K562 (cell line): ENCODE data around the gene CERS4. TPM values are rescaled to one million over a fixed set of nuclear protein-coding genes. Genes with fewer than 3 reads are reported as not detected.
A peak's percentile ranks its signal among the peaks of the same experiment; 100 is the strongest.

ENCODE experiments used
- CBX5 ChIP-seq: IDR thresholded peaks from 2 replicates; pipeline ENCODE4 v1.6.1; 2014; ENCODE audit warnings: low read depth, borderline replicate concordance
- CBX8 ChIP-seq: fragments of 200-600 bp; sonication (generic); IDR thresholded peaks from 2 replicates; pipeline ENCODE4 v1.6.1; 2012; ENCODE audit warnings: borderline replicate concordance, mixed run types, low read depth, mild to moderate bottlenecking, moderate library complexity, mixed read lengths, low read length, control low read depth, inconsistent platforms; ENCODE audit not compliant: poor library complexity, severe bottlenecking; ENCODE audit errors: extremely low read depth
- FOXM1 ChIP-seq, 2 experiments: fragments of 450-650 bp in 1 of 2; sonication (generic) in 1 of 2; formaldehyde crosslinking in 1 of 2; IDR thresholded peaks; 2 replicates each; pipeline versions ENCODE4 v1.6.1 to v1.9.0; 2017 to 2022; ENCODE audit warnings: low read depth in 2 of 2, mild to moderate bottlenecking in 2 of 2, missing genetic modification reagents in 1 of 2, moderate library complexity in 1 of 2
- NCOR1 ChIP-seq: fragments of 450-650 bp; IDR thresholded peaks from 2 replicates; pipeline ENCODE4 v1.6.1; 2016; ENCODE audit warnings: mild to moderate bottlenecking, moderate library complexity
- PTRF ChIP-seq: fragments of 450-650 bp; IDR thresholded peaks from 2 replicates; pipeline ENCODE4 v1.6.1; 2016; ENCODE audit warnings: mild to moderate bottlenecking, missing genetic modification characterization, missing compliant biosample characterization
- PURB ChIP-seq: sonication (generic); formaldehyde crosslinking; IDR thresholded peaks from 2 replicates; pipeline ENCODE4 v1.9.0; 2021; ENCODE audit warnings: low read depth, mild to moderate bottlenecking, missing genetic modification reagents
- RFX7 ChIP-seq: fragments of 250-450 bp; sonication (Bioruptor Pico); IDR thresholded peaks from 2 replicates; pipeline ENCODE4 v1.5.1; 2021; ENCODE audit warnings: mild to moderate bottlenecking
- RUNX1 ChIP-seq: sonication (generic); IDR thresholded peaks from 2 replicates; pipeline ENCODE4 v1.6.1; 2016; ENCODE audit warnings: antibody characterized with exemption, low read depth
- SIN3B ChIP-seq: fragments of 450-650 bp; IDR thresholded peaks from 2 replicates; pipeline ENCODE4 v1.6.1; 2017; ENCODE audit warnings: low read depth, mild to moderate bottlenecking, moderate library complexity
- SNIP1 ChIP-seq: fragments of 450-650 bp; IDR thresholded peaks from 2 replicates; pipeline ENCODE4 v1.7.1; 2017; ENCODE audit warnings: low read depth, mild to moderate bottlenecking
- USF2 ChIP-seq: sonication (generic); formaldehyde crosslinking; IDR thresholded peaks from 2 replicates; pipeline ENCODE4 v1.5.0; 2020; ENCODE audit warnings: missing genetic modification reagents
- ZBTB17 ChIP-seq: fragments of 450-650 bp; formaldehyde crosslinking; IDR thresholded peaks from 2 replicates; pipeline ENCODE4 v1.4.0; 2020; ENCODE audit warnings: mild to moderate bottlenecking
- ZFP36 ChIP-seq: fragments of 150-350 bp; IDR thresholded peaks from 2 replicates; pipeline ENCODE4 v1.6.1; 2018; ENCODE audit warnings: low read length, low read depth; ENCODE audit not compliant: partially characterized antibody
- ZFX ChIP-seq: sonication (generic); formaldehyde crosslinking; IDR thresholded peaks from 2 replicates; pipeline ENCODE4 v1.8.0; 2022; ENCODE audit warnings: mild to moderate bottlenecking, missing genetic modification reagents, moderate library complexity
- ZNF23 ChIP-seq: fragments of 250-450 bp; sonication (Bioruptor Pico); IDR thresholded peaks from 2 replicates; pipeline ENCODE4 v1.4.0; 2020; ENCODE audit warnings: mild to moderate bottlenecking
- ZNF277 ChIP-seq: fragments of 250-450 bp; sonication (Bioruptor Pico); IDR thresholded peaks from 2 replicates; pipeline ENCODE4 v1.8.0; 2022; ENCODE audit warnings: inconsistent platforms, mild to moderate bottlenecking, moderate library complexity, borderline replicate concordance
- ZNF347 ChIP-seq: fragments of 450-650 bp; formaldehyde crosslinking; IDR thresholded peaks from 2 replicates; pipeline ENCODE4 v1.4.0; 2020; ENCODE audit warnings: low read depth, mild to moderate bottlenecking, moderate library complexity
- ZNF354B ChIP-seq: fragments of 250-450 bp; sonication (Bioruptor Pico); IDR thresholded peaks from 2 replicates; pipeline ENCODE4 v1.4.0; 2020
- polyA plus RNA-seq, 8 experiments: library from polyadenylated mRNA; depleted of rRNA in 4 of 8; stranded (reverse) in 5 of 8; unstranded in 3 of 8; fragments of >200 nt; fragmentation: Nextera tagmentation in 2 of 8; fragmentation: Illumina TruSeq in 1 of 8; extraction: Ambion mirVana in 2 of 8; extraction: Trizol in 1 of 8; gene quantifications; 2 replicates each; pipeline versions ENCODE4 v1.2.1 to v1.2.3, GENCODE V29; 2011 to 2014; ENCODE audit warnings: inconsistent platforms in 1 of 8, missing spikeins in 1 of 8
- total RNA-seq, 7 experiments: library from RNA; depleted of rRNA in 6 of 7; stranded (reverse); fragments of >200 nt in 6 of 7; fragmentation: Illumina TruSeq in 2 of 7; extraction: Trizol in 2 of 7; gene quantifications; 2 replicates each; pipeline versions ENCODE4 v1.2.1 to v1.2.3, GENCODE V29; 2011 to 2021; ENCODE audit warnings: low replicate concordance in 1 of 7
- TF ChIP-seq, protein P1 (sequence below), 2 experiments: fragments of 450-650 bp; IDR thresholded peaks; 2 replicates each; pipeline ENCODE4 v1.6.1; 2016
- TF ChIP-seq, protein P2 (sequence below), 3 experiments: IDR thresholded peaks in 2 of 3; conservative IDR thresholded peaks in 1 of 3; 2 replicates each; pipeline ENCODE4 v1.5.1; 2011 to 2012; ENCODE audit warnings: low read length in 3 of 3, mild to moderate bottlenecking in 3 of 3, control low read depth in 2 of 3, improper control_type of control experiment in 1 of 3, inconsistent platforms in 1 of 3, low read depth in 1 of 3, mixed read lengths in 1 of 3, moderate library complexity in 1 of 3; ENCODE audit not compliant: insufficient read depth in 2 of 3
- TF ChIP-seq, protein P3 (sequence below): fragments of 250-450 bp; sonication (Bioruptor Pico); IDR thresholded peaks from 2 replicates; pipeline ENCODE4 v1.8.0; 2021; ENCODE audit warnings: moderate library complexity, mild to moderate bottlenecking, inconsistent platforms

CERS4 gene
- total and polyA plus RNA-seq, 9 of the 15 experiments (the other 6 are each of a cell fraction or from before 2014, with no cell fraction given) = 0.14 to 4.4 (median 2.9) TPM; not detected in 1

DNA sequence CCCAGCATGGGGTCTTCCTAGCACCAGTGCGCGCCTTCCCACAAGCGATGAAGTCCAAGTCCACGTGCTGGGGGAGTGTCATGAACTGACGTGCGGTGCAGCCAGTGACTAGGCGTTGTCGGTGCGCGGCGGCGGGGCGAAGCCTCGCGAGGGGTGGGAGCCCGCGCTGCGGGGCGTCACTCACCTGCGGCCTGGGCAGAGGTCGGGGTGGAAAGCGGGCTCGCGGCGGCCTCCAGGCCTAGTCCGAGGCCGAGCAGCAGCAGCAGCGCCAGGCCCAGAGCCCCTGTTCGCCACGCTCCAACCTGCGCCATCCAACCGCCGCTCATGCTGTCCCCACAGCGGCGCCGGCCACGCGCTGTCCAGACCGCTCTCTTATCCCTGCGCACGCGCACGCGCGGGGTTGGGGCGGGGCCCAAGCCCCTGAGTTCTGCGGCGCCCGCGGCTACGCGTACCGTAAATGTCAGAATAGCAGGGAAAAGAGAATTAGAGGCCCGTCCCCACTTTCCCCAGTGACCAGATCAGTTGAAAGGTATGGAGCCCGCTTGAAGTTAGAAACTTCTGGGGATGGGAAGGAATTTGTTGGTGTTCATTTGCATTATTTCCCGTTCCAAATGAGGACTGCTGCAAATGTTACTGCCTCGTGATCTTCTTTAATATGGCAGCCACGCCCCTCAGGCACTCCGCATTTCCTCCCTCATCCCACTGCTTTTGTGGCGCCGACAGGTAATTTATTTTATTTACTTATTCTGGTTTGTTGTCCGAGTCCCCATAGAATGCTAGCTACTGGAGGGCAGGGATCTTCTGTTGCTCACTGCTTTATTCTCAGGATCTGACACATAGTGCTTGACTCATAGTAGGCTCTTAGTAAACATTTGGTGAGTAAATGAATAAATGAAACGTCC is 99.0 kb downstream of the CERS4 start, which contains the start of gene CD320 (continued):
- TF ChIP-seq, protein P1, sequence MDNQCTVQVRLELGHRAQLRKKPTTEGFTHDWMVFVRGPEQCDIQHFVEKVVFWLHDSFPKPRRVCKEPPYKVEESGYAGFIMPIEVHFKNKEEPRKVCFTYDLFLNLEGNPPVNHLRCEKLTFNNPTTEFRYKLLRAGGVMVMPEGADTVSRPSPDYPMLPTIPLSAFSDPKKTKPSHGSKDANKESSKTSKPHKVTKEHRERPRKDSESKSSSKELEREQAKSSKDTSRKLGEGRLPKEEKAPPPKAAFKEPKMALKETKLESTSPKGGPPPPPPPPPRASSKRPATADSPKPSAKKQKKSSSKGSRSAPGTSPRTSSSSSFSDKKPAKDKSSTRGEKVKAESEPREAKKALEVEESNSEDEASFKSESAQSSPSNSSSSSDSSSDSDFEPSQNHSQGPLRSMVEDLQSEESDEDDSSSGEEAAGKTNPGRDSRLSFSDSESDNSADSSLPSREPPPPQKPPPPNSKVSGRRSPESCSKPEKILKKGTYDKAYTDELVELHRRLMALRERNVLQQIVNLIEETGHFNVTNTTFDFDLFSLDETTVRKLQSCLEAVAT (IDR thresholded peaks at IDR 0.05) = no peak
- TF ChIP-seq, protein P2, sequence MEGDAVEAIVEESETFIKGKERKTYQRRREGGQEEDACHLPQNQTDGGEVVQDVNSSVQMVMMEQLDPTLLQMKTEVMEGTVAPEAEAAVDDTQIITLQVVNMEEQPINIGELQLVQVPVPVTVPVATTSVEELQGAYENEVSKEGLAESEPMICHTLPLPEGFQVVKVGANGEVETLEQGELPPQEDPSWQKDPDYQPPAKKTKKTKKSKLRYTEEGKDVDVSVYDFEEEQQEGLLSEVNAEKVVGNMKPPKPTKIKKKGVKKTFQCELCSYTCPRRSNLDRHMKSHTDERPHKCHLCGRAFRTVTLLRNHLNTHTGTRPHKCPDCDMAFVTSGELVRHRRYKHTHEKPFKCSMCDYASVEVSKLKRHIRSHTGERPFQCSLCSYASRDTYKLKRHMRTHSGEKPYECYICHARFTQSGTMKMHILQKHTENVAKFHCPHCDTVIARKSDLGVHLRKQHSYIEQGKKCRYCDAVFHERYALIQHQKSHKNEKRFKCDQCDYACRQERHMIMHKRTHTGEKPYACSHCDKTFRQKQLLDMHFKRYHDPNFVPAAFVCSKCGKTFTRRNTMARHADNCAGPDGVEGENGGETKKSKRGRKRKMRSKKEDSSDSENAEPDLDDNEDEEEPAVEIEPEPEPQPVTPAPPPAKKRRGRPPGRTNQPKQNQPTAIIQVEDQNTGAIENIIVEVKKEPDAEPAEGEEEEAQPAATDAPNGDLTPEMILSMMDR (IDR thresholded peaks at IDR 0.05 in 2 of 3, conservative IDR thresholded peaks at IDR 0.05 in 1 of 3; ENCODE audit: insufficient read depth in 2 of 3, low read depth in 1 of 3, low read length in 3 of 3) = peak in 1 of 3 experiments; percentile 14; a peak in 1 of 6 replicates
- TF ChIP-seq ZNF23 (CRISPR knock-in tag) (no peak), FOXM1 (IDR thresholded peaks at IDR 0.05; ENCODE audit: low read depth) (peak; percentile 59), FOXM1 (CRISPR knock-in tag; IDR thresholded peaks at IDR 0.05; ENCODE audit: low read depth) (peak; percentile 96), SIN3B (peak; percentile 67; the same call in 1 of the 2 replicates), ZBTB17 (CRISPR knock-in tag) (peak; percentile 89), USF2 (CRISPR knock-in tag) (peak; percentile 75), PTRF (tag) (no peak), RFX7 (CRISPR knock-in tag) (no peak), RUNX1 (peak; percentile 49), ZNF277 (CRISPR knock-in tag) (no peak), CBX5 (no peak), ZFP36 (no peak), PURB (CRISPR knock-in tag) (no peak), ZNF347 (CRISPR knock-in tag) (no peak), CBX8 (no peak), NCOR1 (no peak), ZFX (CRISPR knock-in tag) (peak; percentile 93), ZNF354B (no peak), SNIP1 (no peak)
- TF ChIP-seq, protein P3, sequence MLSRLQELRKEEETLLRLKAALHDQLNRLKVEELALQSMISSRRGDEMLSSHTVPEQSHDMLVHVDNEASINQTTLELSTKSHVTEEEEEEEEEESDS (CRISPR knock-in tag) = no peak
